Parathyroid adenoma (tissue), 2 donors: ENCODE results near the gene CTDSP2.
"Not testable (repeated sequence)": the region's sequence is repeated elsewhere in the genome, so short reads cannot be mapped to it uniquely, and the experiment has no call there.

ENCODE experiments used
- H2AFZ ChIP-seq: fragments of 300-600 bp; sonication (generic); one replicate; pipeline ENCODE4 v1.7.0; 2017; ENCODE audit warnings: antibody characterized with exemption, mild to moderate bottlenecking
- H3K27ac ChIP-seq: fragments of 300-600 bp; sonication (generic); one replicate; pipeline ENCODE4 v1.7.0; 2017
- H3K27me3 ChIP-seq: fragments of 300-600 bp; sonication (generic); one replicate; pipeline ENCODE4 v1.7.0; 2017; ENCODE audit warnings: low read length; ENCODE audit not compliant: control insufficient read depth, insufficient read depth
- H3K36me3 ChIP-seq: fragments of 300-600 bp; sonication (generic); one replicate; pipeline ENCODE4 v1.7.0; 2017; ENCODE audit warnings: low read length; ENCODE audit not compliant: control insufficient read depth, insufficient read depth
- H3K4me1 ChIP-seq: fragments of 300-600 bp; sonication (generic); one replicate; pipeline ENCODE4 v1.7.0; 2017; ENCODE audit warnings: control low read depth
- H3K4me2 ChIP-seq: fragments of 300-600 bp; sonication (generic); one replicate; pipeline ENCODE4 v1.7.0; 2017; ENCODE audit warnings: low read length
- H3K4me3 ChIP-seq: fragments of 300-600 bp; sonication (generic); one replicate; pipeline ENCODE4 v1.7.0; 2017; ENCODE audit warnings: low read depth, low read length
- H3K79me2 ChIP-seq: fragments of 300-600 bp; sonication (generic); one replicate; pipeline ENCODE4 v1.7.0; 2017; ENCODE audit warnings: control low read depth
- H3K9ac ChIP-seq: fragments of 300-600 bp; sonication (generic); one replicate; pipeline ENCODE4 v1.7.0; 2017; ENCODE audit warnings: mild to moderate bottlenecking
- H3K9me3 ChIP-seq: fragments of 300-600 bp; sonication (generic); one replicate; pipeline ENCODE4 v1.7.0; 2017; ENCODE audit warnings: low read length; ENCODE audit not compliant: control insufficient read depth
- CTCF ChIP-seq: fragments of 300-600 bp; sonication (generic); IDR thresholded peaks from one replicate; pipeline ENCODE4 v1.7.0; 2017; ENCODE audit warnings: antibody characterized with exemption, mild to moderate bottlenecking
- donor health status: primary hyperparathyroidism.

The CTDSP2 gene

GRCh38 chr12:57777367-57777766 lies 69.2 kb downstream of the CTDSP2 start:
- Histone ChIP-seq H3K27me3 (no peaks in the 10 kb centered on the region), H3K79me2 (peaks cover 2% of the 10 kb centered on the region), H3K4me2 (no peak overlapping the region), H3K4me1 (peaks cover 10% of the 10 kb centered on the region), H3K36me3 (no peaks in the 10 kb centered on the region), H3K9ac (no peak overlapping the region), H3K27ac (no peak overlapping the region), H3K4me3 (no peak overlapping the region), H2AFZ (no peak overlapping the region), H3K9me3 (no peaks in the 10 kb centered on the region)
- TF ChIP-seq CTCF: no peak

- H3K27ac ChIP-seq: no peak overlapping the region
These were observed 70.3 kb downstream of the CTDSP2 start for GRCh38 chr12:57776247-57776587.

GRCh38 chr12:57775563-57776246 lies 70.8 kb downstream of the CTDSP2 start:
- Histone ChIP-seq H2AFZ (no peak overlapping the region), H3K27me3 (no peaks in the 10 kb centered on the region), H3K36me3 (no peaks in the 10 kb centered on the region), H3K9ac (no peak overlapping the region), H3K9me3 (no peaks in the 10 kb centered on the region), H3K4me1 (peaks cover 11% of the 10 kb centered on the region), H3K4me3 (no peak overlapping the region), H3K27ac (no peak overlapping the region), H3K4me2 (no peak overlapping the region), H3K79me2 (no peaks in the 10 kb centered on the region)
- no peak for TF ChIP-seq CTCF

More at GRCh38 chr12:57776247-57776587, 70.3 kb downstream of the CTDSP2 start:
- H3K4me1 ChIP-seq: peaks cover 8% of the 10 kb centered on the region
- no peaks in the 10 kb centered on the region for H3K27me3 ChIP-seq
- no peak overlapping the region for H3K4me3 ChIP-seq
- H3K9me3 ChIP-seq: no peaks in the 10 kb centered on the region
- H3K9ac ChIP-seq: no peak overlapping the region
- H3K4me2 ChIP-seq: no peak overlapping the region
- no peaks in the 10 kb centered on the region for H3K79me2 ChIP-seq
- no peak for TF ChIP-seq CTCF
- no peak overlapping the region for H2AFZ ChIP-seq
- no peaks in the 10 kb centered on the region for H3K36me3 ChIP-seq

GRCh38 chr12:57775044-57775443 lies 71.5 kb downstream of the CTDSP2 start:
- Histone ChIP-seq H3K36me3 (no peaks in the 10 kb centered on the region), H3K79me2 (no peaks in the 10 kb centered on the region), H2AFZ (no peak overlapping the region), H3K27me3 (no peaks in the 10 kb centered on the region), H3K4me2 (no peak overlapping the region), H3K9me3 (no peaks in the 10 kb centered on the region), H3K9ac (no peak overlapping the region), H3K4me3 (no peak overlapping the region), H3K27ac (no peak overlapping the region), H3K4me1 (peaks cover 15% of the 10 kb centered on the region)
- no peak for TF ChIP-seq CTCF

- H3K36me3 ChIP-seq, H3K4me2 ChIP-seq, H3K27ac ChIP-seq, H3K9me3 ChIP-seq, H3K27me3 ChIP-seq, H2AFZ ChIP-seq, H3K9ac ChIP-seq, H3K4me3 ChIP-seq, H3K79me2 ChIP-seq: not testable (repeated sequence)
- H3K4me1 ChIP-seq: peaks cover 13% of the 10 kb centered on the region
These were observed 71.9 kb downstream of the CTDSP2 start for GRCh38 chr12:57774634-57775033.
